Measurements from ENCODE around the gene FOLR3.
"Not testable (repeated sequence)": the region's sequence is repeated elsewhere in the genome, so short reads cannot be mapped to it uniquely, and the experiment has no call there.

The FOLR3 gene

GRCh38 chr11:72124046-72124445, 11.5 kb upstream of the FOLR3 start:
- no peak for DNase-seq

GRCh38 chr11:72125956-72126355, 9.6 kb upstream of the FOLR3 start:
- DNase-seq = no peak

GRCh38 chr11:72127923-72128322, 7.6 kb upstream of the FOLR3 start:
- DNase-seq = no peak

- no peak for DNase-seq
These were observed 6.1 kb upstream of the FOLR3 start for GRCh38 chr11:72129381-72129780.

- no peak for DNase-seq
These were observed 2.9 kb upstream of the FOLR3 start for GRCh38 chr11:72132646-72133045.

GRCh38 chr11:72135891-72136683, 562 bp downstream of the FOLR3 start:
- DNase-seq = no peak

GRCh38 chr11:72136684-72137262, 1.2 kb downstream of the FOLR3 start:
- DNase-seq = no peak

- DNase-seq = no peak
These were observed 3.4 kb downstream of the FOLR3 start for GRCh38 chr11:72138821-72139390.

GRCh38 chr11:72139500-72139899, 4.0 kb downstream of the FOLR3 start:
- no peak for DNase-seq

- no peak for DNase-seq
These were observed 5.1 kb downstream of the FOLR3 start for GRCh38 chr11:72140661-72141060.

- DNase-seq = no peak
These were observed 5.5 kb downstream of the FOLR3 start for GRCh38 chr11:72141066-72141465.

- not testable (repeated sequence) for DNase-seq
These were observed 6.6 kb downstream of the FOLR3 start for GRCh38 chr11:72142086-72142485.

- not testable (repeated sequence) for DNase-seq
These were observed 7.0 kb downstream of the FOLR3 start for GRCh38 chr11:72142543-72142942.

GRCh38 chr11:72144807-72145565, 9.5 kb downstream of the FOLR3 start:
- DNase-seq = no peak

GRCh38 chr11:72146625-72147024, 11.1 kb downstream of the FOLR3 start:
- DNase-seq = no peak

- DNase-seq = no peak
These were observed 15.4 kb downstream of the FOLR3 start for GRCh38 chr11:72150882-72151281.

GRCh38 chr11:72153874-72154273, 18.3 kb downstream of the FOLR3 start:
- DNase-seq = not testable (repeated sequence)

- no peak for DNase-seq
These were observed 19.3 kb downstream of the FOLR3 start for GRCh38 chr11:72154816-72155215.

GRCh38 chr11:72155751-72156150, 20.2 kb downstream of the FOLR3 start:
- no peak for DNase-seq

GRCh38 chr11:72157131-72157530, 21.6 kb downstream of the FOLR3 start:
- no peak for DNase-seq

GRCh38 chr11:72160319-72160718, 24.8 kb downstream of the FOLR3 start:
- no peak for DNase-seq

GRCh38 chr11:72162891-72163492, 27.5 kb downstream of the FOLR3 start:
- DNase-seq = no peak

- DNase-seq = not testable (repeated sequence)
These were observed 28.7 kb downstream of the FOLR3 start for GRCh38 chr11:72164187-72164586.

Measured in NCI-H1417 (cell line).